H7 (cell line): ENCODE data around the gene XRCC1. TPM values are rescaled to one million over a fixed set of nuclear protein-coding genes. Genes with fewer than 3 reads are reported as not detected.

ENCODE experiments used
- DNase-seq: peaks from one replicate; pipeline ENCODE4 v3.0.0; 2012
- H3K27me3 ChIP-seq: 2 replicates; pipeline ENCODE4 v1.6.0; 2011; ENCODE audit warnings: mild to moderate bottlenecking, low read length; ENCODE audit not compliant: control insufficient read depth, insufficient read depth
- H3K36me3 ChIP-seq: replicated peaks from 2 replicates; pipeline ENCODE4 v1.5.1; 2011; ENCODE audit warnings: low read length; ENCODE audit not compliant: control insufficient read depth, insufficient read depth
- H3K4me3 ChIP-seq: 2 replicates; pipeline ENCODE4 v1.5.1; 2011; ENCODE audit warnings: low read depth, mild to moderate bottlenecking, control low read depth, low read length, moderate library complexity; ENCODE audit not compliant: insufficient read depth
- total RNA-seq: library from RNA; depleted of rRNA; stranded (reverse); fragments of >200 nt; shearing (Covaris generic); gene quantifications from 2 replicates; pipeline ENCODE4 v1.2.3, GENCODE V29; 2014

The XRCC1 gene
- total RNA-seq, 1 experiment from 2014 or later: 58.8 TPM

DNA sequence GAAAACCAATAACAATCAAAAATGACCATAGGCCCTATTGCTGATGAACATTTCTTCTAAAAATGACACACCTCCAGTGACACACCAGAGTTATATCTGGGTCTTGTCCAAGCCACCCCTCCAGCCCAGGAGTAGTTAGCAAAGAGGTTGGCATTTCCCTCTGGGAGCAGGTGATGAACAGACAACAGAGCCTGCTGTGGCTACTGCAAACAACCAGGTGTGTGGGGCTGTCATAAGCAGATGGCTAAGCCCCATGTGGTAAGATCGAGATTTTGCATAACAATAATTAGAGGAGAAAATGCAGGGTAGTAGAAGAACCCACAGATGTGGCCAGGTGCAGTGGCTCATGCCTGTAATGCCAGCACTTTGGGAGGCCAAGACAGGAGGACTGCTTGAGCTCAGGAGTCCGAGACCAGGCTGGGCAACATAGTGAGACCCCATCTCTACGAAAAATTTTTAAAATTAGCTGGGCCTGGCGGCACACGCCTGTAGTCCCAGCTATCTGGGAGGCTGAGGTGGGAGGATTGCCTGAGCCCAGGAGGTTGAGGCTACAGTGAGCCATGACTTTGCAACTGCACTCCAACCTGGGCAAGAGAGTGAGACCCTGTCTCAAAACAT lies 5.0 kb downstream of the XRCC1 start:
- H3K27me3 ChIP-seq: no peaks in the 10 kb centered on the region
- H3K36me3 ChIP-seq: peaks cover 1% of the 10 kb centered on the region
- no peak overlapping the region for H3K4me3 ChIP-seq
- DNase-seq: no peak

DNA sequence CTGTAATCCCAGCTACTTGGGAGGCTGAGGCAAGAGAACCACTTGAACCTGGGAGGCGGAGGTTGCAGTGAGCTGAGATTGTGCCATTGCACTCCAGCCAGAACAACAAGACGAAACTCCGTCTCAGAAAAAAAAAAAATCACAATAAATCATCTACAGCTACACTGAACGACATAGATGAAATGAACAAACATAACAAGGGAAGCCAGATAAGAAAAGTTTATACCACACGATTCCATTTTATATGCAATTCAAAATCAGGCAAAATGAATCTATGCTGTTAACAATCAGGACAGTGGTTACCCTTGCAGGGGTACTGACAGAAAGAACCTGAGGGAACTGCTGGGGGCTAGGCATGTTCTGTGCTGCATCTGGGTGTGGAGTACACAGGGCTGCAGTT lies 5.7 kb downstream of the XRCC1 start:
- Histone ChIP-seq H3K36me3 (peaks cover 1% of the 10 kb centered on the region), H3K4me3 (no peak overlapping the region), H3K27me3 (no peaks in the 10 kb centered on the region)
- DNase-seq: no peak

DNA sequence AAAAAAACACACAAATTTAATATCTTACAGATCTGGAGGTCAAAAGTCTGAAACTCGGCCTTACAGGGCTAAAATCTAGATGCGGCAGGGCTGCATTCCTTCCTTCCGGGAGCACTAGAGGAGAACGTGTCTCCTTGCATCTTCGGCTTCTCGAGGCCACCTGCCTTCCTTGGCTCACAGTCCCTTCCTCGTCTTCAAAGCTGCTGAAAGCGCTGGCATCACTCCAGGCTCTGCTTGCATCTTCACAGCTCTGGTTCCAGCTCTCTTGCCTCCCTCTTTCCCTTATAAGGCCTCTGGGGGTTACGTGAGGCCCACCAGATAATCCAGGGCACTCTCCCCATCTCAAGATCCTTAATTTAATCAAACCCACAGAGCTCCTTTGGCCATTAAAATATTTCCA lies 10.5 kb downstream of the XRCC1 start:
- no peak overlapping the region for H3K4me3 ChIP-seq
- no peaks in the 10 kb centered on the region for H3K27me3 ChIP-seq
- DNase-seq: no peak
- peaks cover 2% of the 10 kb centered on the region for H3K36me3 ChIP-seq

DNA sequence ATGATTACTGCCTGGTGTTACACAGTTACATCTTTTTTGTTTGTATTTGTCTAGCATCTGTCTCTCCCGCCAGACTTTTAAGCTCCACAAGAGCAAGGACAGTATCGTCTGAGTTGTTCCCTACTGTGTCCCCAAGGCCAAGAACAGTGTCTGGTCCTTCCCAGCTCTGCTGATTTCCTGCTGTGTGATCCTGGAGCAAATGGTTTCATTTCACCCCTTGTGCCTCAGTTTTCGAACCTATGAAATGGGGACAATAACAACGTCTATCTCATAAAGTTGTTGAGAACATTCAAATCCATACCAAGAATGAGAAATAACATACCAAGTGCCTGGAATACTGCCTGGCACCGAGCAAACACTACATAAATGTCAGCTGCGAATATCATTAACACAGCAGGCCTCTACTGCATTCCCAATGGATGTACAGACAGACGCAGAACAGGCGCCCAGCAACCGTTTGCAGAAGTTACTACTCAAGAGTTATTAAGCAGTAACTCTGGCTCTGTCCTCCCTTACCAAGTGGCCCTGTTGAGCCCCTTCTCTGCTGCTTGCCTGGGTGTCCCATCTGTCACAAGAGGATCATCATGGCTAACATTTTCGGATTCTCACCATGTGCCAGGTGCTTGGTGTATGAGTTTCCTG lies 11.4 kb downstream of the XRCC1 start:
- Histone ChIP-seq H3K4me3 (no peak overlapping the region), H3K36me3 (peaks cover 2% of the 10 kb centered on the region), H3K27me3 (no peaks in the 10 kb centered on the region)
- no peak for DNase-seq

DNA sequence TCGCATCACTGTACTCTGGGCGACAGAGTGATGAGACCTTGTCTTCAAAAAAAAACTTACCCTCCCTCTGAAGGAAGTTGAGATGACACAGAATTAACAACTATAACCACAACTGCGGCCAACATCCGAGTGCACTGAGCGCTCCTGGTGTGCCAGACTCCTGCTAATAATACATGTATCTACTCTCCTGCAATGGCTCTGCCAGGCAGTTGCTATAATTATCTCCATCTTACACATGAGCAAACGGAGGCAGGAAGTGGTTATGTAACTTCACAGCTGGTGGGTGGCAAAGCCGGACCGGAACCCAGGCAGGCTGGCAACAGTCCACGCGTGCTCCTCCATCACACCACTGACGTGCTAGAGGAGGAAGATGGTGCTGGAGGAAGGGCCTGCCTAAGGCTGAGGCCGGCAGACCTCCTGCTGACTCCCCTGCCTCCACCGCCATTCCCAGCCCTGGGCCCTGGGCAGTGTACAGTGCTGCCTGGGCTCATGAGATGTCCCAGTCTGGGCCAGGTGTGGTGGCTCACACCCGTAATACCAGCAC lies 12.6 kb downstream of the XRCC1 start:
- no peak for DNase-seq
- peaks cover 2% of the 10 kb centered on the region for H3K36me3 ChIP-seq

DNA sequence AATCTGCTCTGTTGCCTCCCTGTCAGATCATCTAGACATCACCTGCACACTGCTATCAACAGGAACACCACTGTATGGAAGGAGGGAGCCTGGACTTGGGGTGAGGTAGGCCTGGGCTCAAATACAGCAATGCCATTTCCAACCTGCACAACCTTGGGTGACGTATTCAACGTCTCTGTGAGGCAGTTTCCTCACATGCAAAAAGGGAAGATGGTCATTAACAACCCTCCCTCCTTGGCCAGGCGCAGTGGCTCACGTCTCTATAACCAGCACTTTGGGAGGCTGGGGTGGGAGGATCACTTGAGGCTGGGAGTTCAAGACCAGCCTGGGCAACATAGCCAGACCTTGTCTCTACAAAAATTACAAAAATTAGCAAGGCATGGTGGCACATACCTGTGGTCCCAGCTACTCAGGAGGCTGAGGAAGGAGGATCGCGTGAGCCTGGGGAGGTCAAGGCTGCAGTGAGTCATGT lies 13.1 kb downstream of the XRCC1 start:
- H3K27me3 ChIP-seq: no peaks in the 10 kb centered on the region
- DNase-seq: no peak
- H3K36me3 ChIP-seq: peaks cover 2% of the 10 kb centered on the region
- H3K4me3 ChIP-seq: no peak overlapping the region

More for the DNA sequence above, 12.6 kb downstream of the XRCC1 start:
- Histone ChIP-seq H3K4me3 (no peak overlapping the region), H3K27me3 (no peaks in the 10 kb centered on the region)

DNA sequence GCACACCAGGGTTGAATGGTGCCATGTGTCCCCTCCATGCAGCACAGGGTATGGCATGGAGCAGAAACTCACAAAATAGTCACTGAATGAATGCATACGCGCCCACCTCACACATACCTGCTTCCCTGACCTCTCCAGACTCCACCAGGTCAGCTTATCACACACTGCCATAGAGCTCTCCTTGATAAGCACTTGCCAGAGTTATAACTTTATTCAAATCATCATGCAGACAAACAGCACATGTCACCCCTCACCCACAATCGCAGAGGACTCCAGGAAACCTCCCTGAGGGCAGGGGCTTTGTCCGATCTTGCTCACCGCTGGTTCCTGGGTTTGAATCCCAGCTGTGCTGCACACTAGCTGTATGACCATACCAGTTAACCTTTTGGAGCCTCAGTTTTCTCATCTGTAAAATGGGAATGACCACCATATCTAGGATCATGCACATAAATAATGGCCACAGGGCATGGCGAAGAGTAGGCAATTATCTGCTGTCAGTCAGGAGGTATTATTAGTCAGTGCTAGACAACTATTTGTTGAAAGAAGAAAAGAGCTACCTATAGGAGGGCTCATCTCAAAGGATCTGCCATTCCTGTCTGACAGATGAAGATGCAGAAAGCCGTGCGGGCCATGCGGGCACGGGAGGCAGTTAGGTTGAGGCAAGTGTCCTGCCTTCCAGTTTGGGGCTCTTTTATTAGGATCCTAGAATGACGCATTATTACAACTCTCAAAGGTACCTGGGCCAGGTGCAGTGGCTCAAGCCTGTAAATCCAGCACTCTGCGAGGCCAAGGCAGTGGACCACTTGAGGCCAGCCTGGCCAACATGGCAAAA lies 14.0 kb downstream of the XRCC1 start:
- no peak for DNase-seq
- H3K27me3 ChIP-seq: no peaks in the 10 kb centered on the region

DNA sequence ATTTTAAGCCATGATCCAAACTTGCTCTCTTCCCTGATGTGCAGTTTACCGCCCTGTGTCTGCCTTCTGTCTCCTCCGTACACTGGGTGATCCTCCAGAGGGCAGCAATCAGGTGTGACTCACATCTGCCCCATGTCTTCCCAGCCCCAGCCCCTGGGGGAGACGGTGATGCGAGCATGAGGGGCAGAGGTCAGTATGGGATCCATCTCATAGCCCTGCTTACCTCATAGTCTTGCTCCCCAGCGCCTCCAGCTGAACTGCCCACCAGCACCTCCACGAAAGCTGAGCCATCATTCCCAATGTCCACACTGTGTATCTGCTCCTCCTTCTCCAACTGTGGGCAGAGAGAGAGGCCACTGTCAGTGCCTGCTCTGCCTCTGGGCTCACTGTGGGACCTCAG lies 14.6 kb downstream of the XRCC1 start:
- Histone ChIP-seq H3K27me3 (no peaks in the 10 kb centered on the region), H3K36me3 (peaks cover 2% of the 10 kb centered on the region), H3K4me3 (no peak overlapping the region)
- DNase-seq: peak; percentile 76

More for the DNA sequence above, 14.0 kb downstream of the XRCC1 start:
- no peak overlapping the region for H3K4me3 ChIP-seq
- peaks cover 2% of the 10 kb centered on the region for H3K36me3 ChIP-seq

DNA sequence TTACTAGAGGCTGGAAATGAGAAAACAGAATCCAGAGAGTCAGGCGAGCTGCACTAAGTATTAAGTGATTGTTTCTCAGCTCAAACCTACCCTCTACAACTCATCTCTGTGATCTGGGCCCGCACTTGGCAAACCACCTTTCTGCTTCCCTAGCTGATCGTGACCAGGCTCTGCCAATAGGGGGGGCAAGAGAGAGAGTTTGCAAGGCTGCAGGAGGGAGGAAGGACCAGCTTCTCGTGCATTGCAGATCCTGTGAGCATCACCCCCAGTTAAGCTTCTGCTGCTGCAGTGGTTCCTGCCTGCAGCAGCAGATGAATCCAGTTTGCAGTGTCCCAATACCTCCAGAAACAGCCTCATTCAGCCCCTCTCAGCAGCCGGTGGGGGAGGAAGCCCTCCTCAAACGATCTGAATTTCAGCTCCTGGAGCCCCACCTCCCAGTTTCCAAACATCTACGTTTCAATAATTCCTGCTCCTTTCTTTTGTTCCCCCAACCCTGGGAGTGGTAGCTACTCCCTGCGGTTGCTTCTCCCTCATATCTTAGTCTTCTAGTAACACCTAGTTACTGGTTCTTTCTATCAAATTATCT lies 20.0 kb downstream of the XRCC1 start:
- peak; percentile 92 for DNase-seq
- no peak overlapping the region for H3K4me3 ChIP-seq
- H3K36me3 ChIP-seq: peaks cover 11% of the 10 kb centered on the region
- H3K27me3 ChIP-seq: no peaks in the 10 kb centered on the region

DNA sequence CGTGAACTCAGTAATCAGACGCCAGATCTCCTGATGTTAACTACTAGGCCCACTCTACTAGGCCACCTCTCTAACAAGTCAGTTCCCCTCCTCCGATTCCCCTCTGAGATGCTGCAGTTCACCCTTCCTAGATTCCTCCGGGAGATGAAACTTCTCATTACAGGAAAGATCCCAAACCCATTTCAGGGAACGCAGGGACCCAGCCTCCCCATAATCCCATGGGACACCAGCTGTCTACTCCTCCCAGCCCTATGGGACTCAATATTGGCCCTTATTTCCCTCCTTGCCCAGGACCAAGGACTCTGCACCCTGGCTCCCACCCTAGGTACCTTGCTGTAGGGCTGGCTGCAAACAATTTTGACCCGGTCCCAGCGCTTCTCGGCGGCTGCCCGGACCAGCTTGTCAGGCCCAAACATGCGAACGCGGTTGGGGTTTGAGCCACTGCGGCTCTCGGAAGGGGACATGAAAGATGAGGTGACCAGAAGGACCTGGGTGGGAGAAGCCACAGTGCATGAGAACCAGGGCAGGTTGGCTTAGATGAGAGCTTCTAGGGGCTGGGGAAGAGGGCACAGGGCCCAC lies 20.9 kb downstream of the XRCC1 start:
- H3K36me3 ChIP-seq: peaks cover 11% of the 10 kb centered on the region
- no peak for DNase-seq
- H3K27me3 ChIP-seq: no peaks in the 10 kb centered on the region

DNA sequence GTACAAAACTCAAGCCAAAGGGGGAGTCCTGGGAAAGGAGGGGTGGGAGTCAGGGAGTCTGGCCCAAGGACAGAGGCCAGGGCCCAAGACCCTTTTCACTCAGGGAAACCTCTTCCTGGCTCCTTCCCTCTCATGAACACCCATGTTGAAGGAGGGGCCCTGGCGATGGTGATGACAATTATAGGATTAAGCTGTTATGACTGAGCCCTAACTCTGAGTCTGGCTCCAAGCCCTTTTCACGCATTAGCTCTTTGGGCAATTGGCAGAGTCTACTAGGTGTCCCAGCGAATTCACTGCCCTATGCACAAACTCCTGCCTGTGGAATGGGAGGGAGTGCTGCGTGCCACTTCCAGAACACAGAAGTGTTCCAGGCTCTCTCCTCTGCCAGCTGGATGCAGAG lies 21.7 kb downstream of the XRCC1 start:
- Histone ChIP-seq H3K4me3 (no peak overlapping the region), H3K36me3 (peaks cover 11% of the 10 kb centered on the region), H3K27me3 (no peaks in the 10 kb centered on the region)
- DNase-seq: no peak

More for the DNA sequence above, 20.9 kb downstream of the XRCC1 start:
- H3K4me3 ChIP-seq: no peak overlapping the region

DNA sequence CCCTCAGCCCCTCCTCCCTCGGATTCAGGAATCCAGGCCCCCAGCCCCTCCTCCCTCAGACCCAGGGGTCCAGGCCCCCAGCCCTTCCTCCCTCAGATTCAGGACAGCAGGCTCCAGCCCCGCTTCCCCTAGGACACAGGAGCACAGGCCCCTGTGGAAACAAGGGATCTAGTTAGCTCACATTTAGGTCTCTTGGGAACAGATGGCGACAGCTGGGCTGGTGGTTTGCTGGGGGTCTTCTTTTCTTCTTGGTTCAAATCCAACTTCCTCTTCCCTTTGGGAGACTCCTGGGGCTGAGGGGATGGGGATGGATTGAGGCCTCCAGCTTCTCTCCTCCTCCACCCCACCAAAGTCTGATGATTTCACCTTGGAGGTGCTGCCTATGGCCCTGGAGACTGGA lies 22.7 kb downstream of the XRCC1 start:
- DNase-seq: no peak

DNA sequence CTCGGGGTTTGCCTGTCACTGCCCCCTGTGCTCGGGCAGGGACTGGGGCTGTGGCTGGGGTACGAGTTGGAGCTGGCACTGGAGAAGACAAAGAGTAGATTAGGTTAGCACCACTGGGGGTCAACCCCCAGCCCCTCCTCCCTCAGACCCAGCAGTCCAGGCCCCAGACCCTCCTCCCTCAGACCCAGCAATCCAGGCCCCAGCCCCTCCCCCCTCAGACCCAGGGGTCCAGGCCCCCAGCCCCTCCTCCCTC lies 23.2 kb downstream of the XRCC1 start:
- no peak overlapping the region for H3K4me3 ChIP-seq
- peaks cover 11% of the 10 kb centered on the region for H3K36me3 ChIP-seq
- H3K27me3 ChIP-seq: no peaks in the 10 kb centered on the region
- DNase-seq: no peak

More for the DNA sequence above, 22.7 kb downstream of the XRCC1 start:
- H3K27me3 ChIP-seq: no peaks in the 10 kb centered on the region
- H3K36me3 ChIP-seq: peaks cover 11% of the 10 kb centered on the region
- H3K4me3 ChIP-seq: no peak overlapping the region

DNA sequence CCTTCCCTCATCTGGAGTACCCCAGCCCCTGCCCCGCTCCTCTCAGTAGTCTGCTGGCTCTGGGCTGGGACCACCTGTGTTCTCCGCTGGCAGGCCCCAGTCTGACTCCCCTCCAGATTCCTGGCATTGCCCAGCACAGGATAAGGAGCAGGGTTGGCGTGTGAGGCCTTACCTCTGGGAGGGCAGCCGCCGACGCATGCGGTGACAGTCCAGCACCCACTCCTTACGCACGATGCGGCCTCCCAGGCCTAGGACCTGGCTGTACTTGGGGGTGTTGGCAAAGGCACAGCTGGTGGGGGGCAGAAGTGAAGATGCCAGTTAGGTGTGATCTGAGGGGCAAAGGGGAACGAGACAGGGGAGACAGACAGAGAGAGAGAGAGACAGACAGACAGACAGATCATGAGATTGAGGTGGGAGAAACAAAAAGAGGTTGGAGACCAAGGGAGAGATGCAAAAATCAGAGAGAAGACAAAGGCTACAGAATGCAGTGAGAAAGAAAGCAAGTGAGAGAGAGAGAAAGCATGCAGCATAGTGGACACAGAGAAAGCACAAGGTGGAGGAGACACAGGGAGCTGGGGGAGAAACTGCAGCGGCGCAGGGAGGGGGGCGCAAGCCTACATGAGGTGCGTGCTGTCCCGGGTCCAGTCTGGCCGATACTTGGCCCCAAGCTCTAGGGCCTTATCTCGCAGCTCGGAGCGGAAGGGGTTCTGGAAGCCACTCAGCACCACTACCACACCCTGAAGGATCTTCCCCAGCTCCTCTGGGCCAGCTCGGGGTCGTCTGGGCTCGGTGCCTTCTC lies 23.7 kb downstream of the XRCC1 start:
- DNase-seq: peak; percentile 42

More for the DNA sequence above, 23.7 kb downstream of the XRCC1 start:
- Histone ChIP-seq H3K36me3 (peaks cover 12% of the 10 kb centered on the region), H3K27me3 (no peaks in the 10 kb centered on the region), H3K4me3 (no peak overlapping the region)
